HL-60 (cell line): ENCODE results near the gene DOCK1.

Source experiments
- CTCF ChIP-seq: IDR thresholded peaks from one replicate; pipeline ENCODE4 v1.5.1; 2011; ENCODE audit warnings: low read length, control low read depth, inconsistent platforms; ENCODE audit not compliant: insufficient read depth
- GABPA ChIP-seq: IDR thresholded peaks from 2 replicates; pipeline ENCODE4 v1.6.1; 2012; ENCODE audit warnings: low read depth
- POLR2AphosphoS5 ChIP-seq: IDR thresholded peaks from 2 replicates; pipeline ENCODE4 v1.6.1; 2012; ENCODE audit warnings: low read depth
- REST ChIP-seq: IDR thresholded peaks from 2 replicates; pipeline ENCODE4 v1.6.1; 2012; ENCODE audit warnings: low read depth; ENCODE audit not compliant: insufficient replicate concordance
- SPI1 ChIP-seq: IDR thresholded peaks from 2 replicates; pipeline ENCODE4 v1.6.1; 2012; ENCODE audit warnings: low read depth, mild to moderate bottlenecking, borderline replicate concordance

- TF ChIP-seq CTCF (no peak), POLR2AphosphoS5 (no peak), REST (no peak), GABPA (no peak), SPI1 (no peak)
Measured at GRCh38 chr10:127033216-127034033, 128.2 kb downstream of the DOCK1 start.
